IMR-90 (cell line): ENCODE measurements around the gene ZNF714. TPM values are rescaled to one million over a fixed set of nuclear protein-coding genes. Genes with fewer than 3 reads are reported as not detected.

ENCODE experiments used
- ATAC-seq: fragments of 200-7000 bp; cut with Tn5 transposase; 2 replicates; pipeline ENCODE4 v1.9.1; 2020; ENCODE audit warnings: low read depth, mild to moderate bottlenecking, moderate library complexity
- BruUV-seq: library from RNA; stranded (reverse); fragments of 400-500 nt; replicated peaks from 2 replicates; lab custom pipeline; 2021; lab: Mats Ljungman, UMichigan
- CTCF ChIA-PET: fragments of 300-600 bp; formaldehyde crosslinking; extraction: SDS; loops from one replicate; lab custom pipeline; 2021; ENCODE audit warnings: antibody characterized with exemption; lab: Yijun Ruan, JAX
- POLR2A ChIA-PET: fragments of 300-600 bp; sonication (Branson Sonifier 250); formaldehyde crosslinking; loops from one replicate; lab custom pipeline; 2022; ENCODE audit warnings: antibody characterized with exemption; ENCODE audit not compliant: unreplicated experiment; lab: Charles Lee
- DNase-seq: peaks from one replicate; pipeline ENCODE4 v3.0.0; 2013
- H2AFZ ChIP-seq: replicated peaks from 2 replicates; pipeline ENCODE3; 2013; ENCODE audit warnings: low read length, mild to moderate bottlenecking; ENCODE audit not compliant: poor library complexity
- H2AK5ac ChIP-seq: 2 replicates; pipeline ENCODE4 v1.6.1; 2013; ENCODE audit warnings: low read depth, low read length, inconsistent platforms
- H2AK9ac ChIP-seq: replicated peaks from 2 replicates; pipeline ENCODE3; 2013; ENCODE audit warnings: mild to moderate bottlenecking, low read depth, low read length, moderate library complexity; ENCODE audit not compliant: poor library complexity
- H2BK120ac ChIP-seq: 2 replicates; pipeline ENCODE4 v1.6.1; 2013; ENCODE audit warnings: low read depth, low read length, inconsistent platforms
- H2BK15ac ChIP-seq: 3 replicates; pipeline ENCODE4 v1.6.1; 2013; ENCODE audit warnings: low read depth, low read length, inconsistent platforms
- H2BK20ac ChIP-seq: 2 replicates; pipeline ENCODE4 v1.6.1; 2013; ENCODE audit warnings: low read depth, mild to moderate bottlenecking, inconsistent platforms, low read length, moderate library complexity
- H2BK5ac ChIP-seq: 2 replicates; pipeline ENCODE4 v1.6.1; 2013; ENCODE audit warnings: mild to moderate bottlenecking, low read depth, low read length, inconsistent platforms; ENCODE audit not compliant: poor library complexity, severe bottlenecking
- H3K14ac ChIP-seq: replicated peaks from 2 replicates; pipeline ENCODE4 v1.6.1; 2013; ENCODE audit warnings: low read depth, low read length, inconsistent platforms
- H3K18ac ChIP-seq: 2 replicates; pipeline ENCODE4 v1.6.1; 2013; ENCODE audit warnings: low read depth, low read length, control low read depth
- H3K23ac ChIP-seq: 2 replicates; pipeline ENCODE4 v1.6.1; 2013; ENCODE audit warnings: low read depth, low read length, inconsistent platforms
- H3K27ac ChIP-seq: 2 replicates; pipeline ENCODE4 v1.5.1; 2013; ENCODE audit warnings: mild to moderate bottlenecking, control low read depth, low read length; ENCODE audit not compliant: insufficient read depth
- H3K27me3 ChIP-seq: 2 replicates; pipeline ENCODE4 v1.6.1; 2013; ENCODE audit warnings: low read length; ENCODE audit not compliant: control insufficient read depth, insufficient read depth
- H3K36me3 ChIP-seq: 2 replicates; pipeline ENCODE4 v1.6.1; 2013; ENCODE audit warnings: low read length, mixed read lengths; ENCODE audit not compliant: control insufficient read depth, insufficient read depth
- H3K4ac ChIP-seq: 2 replicates; pipeline ENCODE4 v1.6.1; 2013; ENCODE audit warnings: low read depth, low read length, inconsistent platforms
- H3K4me1 ChIP-seq: 2 replicates; pipeline ENCODE4 v1.6.1; 2013; ENCODE audit warnings: low read length, mixed read lengths; ENCODE audit not compliant: control insufficient read depth, insufficient read depth
- H3K4me2 ChIP-seq: 2 replicates; pipeline ENCODE4 v1.6.1; 2013; ENCODE audit warnings: low read depth, mild to moderate bottlenecking, control low read depth, low read length, moderate library complexity
- H3K4me3 ChIP-seq: 2 replicates; pipeline ENCODE4 v1.5.1; 2013; ENCODE audit warnings: low read depth, mild to moderate bottlenecking, control low read depth, low read length, moderate library complexity; ENCODE audit not compliant: insufficient read depth
- H3K56ac ChIP-seq: 2 replicates; pipeline ENCODE4 v1.6.1; 2013; ENCODE audit warnings: low read length, inconsistent platforms; ENCODE audit not compliant: insufficient read depth; ENCODE audit errors: extremely low read depth
- H3K79me1 ChIP-seq, 2 experiments: 2 replicates each; pipeline ENCODE4 v1.6.1; 2013; ENCODE audit warnings: low read length in 2 of 2, inconsistent platforms in 1 of 2, low read depth in 1 of 2
- H3K9ac ChIP-seq: 2 replicates; pipeline ENCODE4 v1.6.1; 2013; ENCODE audit warnings: low read depth, low read length, control low read depth
- H3K9me1 ChIP-seq: 2 replicates; pipeline ENCODE4 v1.6.1; 2013; ENCODE audit warnings: low read length, inconsistent platforms; ENCODE audit not compliant: insufficient read depth
- H3K9me3 ChIP-seq: 2 replicates; pipeline ENCODE4 v1.6.1; 2013; ENCODE audit warnings: low read length; ENCODE audit not compliant: control insufficient read depth, insufficient read depth
- H4K20me1 ChIP-seq: 2 replicates; pipeline ENCODE4 v1.6.1; 2013; ENCODE audit warnings: low read length, inconsistent platforms; ENCODE audit not compliant: insufficient read depth
- H4K5ac ChIP-seq: 2 replicates; pipeline ENCODE4 v1.6.1; 2013; ENCODE audit warnings: mild to moderate bottlenecking, low read depth, low read length, control low read depth
- H4K8ac ChIP-seq, 2 experiments: 2 replicates each; pipeline ENCODE4 v1.6.1; 2013; ENCODE audit warnings: low read depth in 2 of 2, low read length in 2 of 2, control low read depth in 1 of 2, inconsistent platforms in 1 of 2
- H4K91ac ChIP-seq: 2 replicates; pipeline ENCODE4 v1.6.1; 2013; ENCODE audit warnings: low read depth, low read length, inconsistent platforms; ENCODE audit not compliant: insufficient read depth
- CHD1 ChIP-seq: IDR thresholded peaks from 2 replicates; pipeline ENCODE4 v1.6.1; 2012; ENCODE audit warnings: low read depth, low read length, improper control_type of control experiment
- FOS ChIP-seq: fragments of 150-350 bp; IDR thresholded peaks from 2 replicates; pipeline ENCODE4 v1.6.1; 2016; ENCODE audit warnings: low read depth, low read length
- WGBS, 2 experiments: methylation state at CpG; one replicate each; pipeline versions ENCODE4 v1.1.5 to v1.1.7; 2013; ENCODE audit warnings: missing lambda C conversion rate in 2 of 2; ENCODE audit not compliant: insufficient read length in 1 of 2; ENCODE audit errors: extremely low coverage in 2 of 2; 5-methylcytosine and 5-hydroxymethylcytosine counted together
- dilution Hi-C: fragments of 300-500 bp; cut with HindIII; formaldehyde crosslinking; loops from one replicate; pipeline ENCODE4 v1.14.3; 2018; ENCODE audit warnings: low sequenced_read_pairs; ENCODE audit not compliant: unreplicated experiment
- in situ Hi-C: fragments of 300-500 bp; cut with MboI; formaldehyde crosslinking; loops from 3 replicates; pipeline ENCODE4 v1.14.3; 2019; ENCODE audit warnings: low sequenced_read_pairs, inconsistent platforms, mixed read lengths
- intact Hi-C: fragments of 100-400 bp; cut with micrococcal nuclease; formaldehyde crosslinking; loops from 2 replicates; pipeline ENCODE4 v1.10.0; 2022
- polyA plus RNA-seq, 3 experiments: library from polyadenylated mRNA; depleted of rRNA; stranded (reverse); fragments of >200 nt; gene quantifications; 2 replicates each; pipeline ENCODE4 v1.2.3, GENCODE V29; 2012; ENCODE audit warnings: low replicate concordance in 1 of 3
- total RNA-seq: library from RNA; depleted of rRNA; stranded (reverse); fragments of >200 nt; gene quantifications from 2 replicates; pipeline ENCODE4 v1.2.3, GENCODE V29; 2012
- TF ChIP-seq, protein P1 (sequence below): conservative IDR thresholded peaks from 2 replicates; pipeline ENCODE4 v1.5.1; 2012; ENCODE audit warnings: mild to moderate bottlenecking, low read depth, low read length, improper control_type of control experiment

Gene ZNF714
- total and polyA plus RNA-seq, 2 of the 4 experiments (the other 2 are of a cell fraction) = 7.2 to 14.3 TPM

DNA sequence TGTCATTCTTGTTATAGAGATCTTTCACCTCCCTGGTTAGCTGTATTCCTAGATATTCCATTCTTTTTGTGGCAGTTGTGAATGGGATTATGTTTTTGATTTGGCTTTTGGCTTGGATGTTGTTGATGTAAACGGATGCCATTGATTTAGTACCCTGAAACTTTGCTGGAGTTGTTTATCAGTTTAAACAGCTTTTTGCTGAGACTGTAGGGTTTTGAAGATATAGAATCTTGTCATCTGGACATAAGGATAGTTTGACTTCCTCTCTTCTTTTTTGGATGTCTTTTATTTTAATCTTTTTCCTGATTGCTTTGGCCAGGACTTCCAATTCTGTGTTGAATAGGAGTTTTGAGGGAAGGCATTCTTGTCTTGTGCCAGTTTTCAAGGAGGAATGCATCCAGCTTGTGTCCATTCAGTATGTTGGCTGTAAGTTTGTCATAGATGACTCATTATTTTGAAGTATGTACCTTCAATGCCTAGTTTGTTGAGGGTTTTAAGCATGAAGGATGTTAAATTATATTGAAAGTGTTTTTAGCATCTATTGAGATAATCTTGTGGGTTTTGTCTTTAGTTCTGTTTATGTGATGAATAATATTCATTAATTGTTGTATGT lies 76.6 kb downstream of the ZNF714 start:
- ChIA-PET POLR2A (no interaction called here), CTCF (interaction anchor here (0.9 kb wide), 1 partner anchor 334 kb away, joined by 4 read pairs; no protein-coding TSS in a partner anchor)
- dilution Hi-C loops = no loop called here
- no peak overlapping the region for H2BK120ac ChIP-seq
- DNase-seq (peak; percentile 68), ATAC-seq (peak; percentile 74)
- no peak overlapping the region for H3K56ac ChIP-seq
- no peaks in the 10 kb centered on the region for H3K4me1 ChIP-seq
- no peaks in the 10 kb centered on the region for H3K9me1 ChIP-seq
- H3K9me3 ChIP-seq = no peaks in the 10 kb centered on the region
- peaks cover 12% of the 10 kb centered on the region for H3K36me3 ChIP-seq
- H2BK5ac ChIP-seq = peak overlapping the region; percentile 19
- peaks cover 13 to 19% of the 10 kb centered on the region in 2 experiments for H3K79me1 ChIP-seq
- H4K20me1 ChIP-seq = no peaks in the 10 kb centered on the region
- H3K27ac ChIP-seq = no peak overlapping the region
- in situ Hi-C loops = no loop called here
- no peak overlapping the region for H2BK15ac ChIP-seq
- BruUV-seq = no TSS peak
- H4K91ac ChIP-seq = no peak overlapping the region
- no peaks in the 10 kb centered on the region for H3K27me3 ChIP-seq
- no peak overlapping the region for H3K18ac ChIP-seq
- no peak overlapping the region for H2BK20ac ChIP-seq
- H3K23ac ChIP-seq = no peak overlapping the region
- H2AFZ ChIP-seq = no peak overlapping the region
- WGBS, 2 experiments = no CpG with 5 or more reads among the region's 1 CpG
- no peak overlapping the region for H4K5ac ChIP-seq
- no peak for TF ChIP-seq CHD1
- TF ChIP-seq, protein P1, sequence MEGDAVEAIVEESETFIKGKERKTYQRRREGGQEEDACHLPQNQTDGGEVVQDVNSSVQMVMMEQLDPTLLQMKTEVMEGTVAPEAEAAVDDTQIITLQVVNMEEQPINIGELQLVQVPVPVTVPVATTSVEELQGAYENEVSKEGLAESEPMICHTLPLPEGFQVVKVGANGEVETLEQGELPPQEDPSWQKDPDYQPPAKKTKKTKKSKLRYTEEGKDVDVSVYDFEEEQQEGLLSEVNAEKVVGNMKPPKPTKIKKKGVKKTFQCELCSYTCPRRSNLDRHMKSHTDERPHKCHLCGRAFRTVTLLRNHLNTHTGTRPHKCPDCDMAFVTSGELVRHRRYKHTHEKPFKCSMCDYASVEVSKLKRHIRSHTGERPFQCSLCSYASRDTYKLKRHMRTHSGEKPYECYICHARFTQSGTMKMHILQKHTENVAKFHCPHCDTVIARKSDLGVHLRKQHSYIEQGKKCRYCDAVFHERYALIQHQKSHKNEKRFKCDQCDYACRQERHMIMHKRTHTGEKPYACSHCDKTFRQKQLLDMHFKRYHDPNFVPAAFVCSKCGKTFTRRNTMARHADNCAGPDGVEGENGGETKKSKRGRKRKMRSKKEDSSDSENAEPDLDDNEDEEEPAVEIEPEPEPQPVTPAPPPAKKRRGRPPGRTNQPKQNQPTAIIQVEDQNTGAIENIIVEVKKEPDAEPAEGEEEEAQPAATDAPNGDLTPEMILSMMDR = no peak
- TF ChIP-seq FOS = peak; percentile 34; the same call in 1 of the 2 replicates
- no peak overlapping the region for H2AK9ac ChIP-seq
- H3K4me3 ChIP-seq = no peak overlapping the region
- no peak overlapping the region for H3K14ac ChIP-seq
- H4K8ac ChIP-seq = no peak overlapping the region
- H3K9ac ChIP-seq = no peak overlapping the region
- H3K4me2 ChIP-seq = no peak overlapping the region
- no peak overlapping the region for H3K4ac ChIP-seq
- intact Hi-C loops = no loop called here
- H2AK5ac ChIP-seq = no peak overlapping the region
